GM12892 (cell line): ENCODE measurements around the gene RIPPLY3.

Source experiments
- POLR2AphosphoS5 ChIP-seq: IDR thresholded peaks from 2 replicates; pipeline ENCODE4 v1.6.1; 2011; ENCODE audit warnings: low read depth, low read length, control low read depth
- TAF1 ChIP-seq: IDR thresholded peaks from 2 replicates; pipeline ENCODE4 v1.6.1; 2011; ENCODE audit warnings: low read depth, mild to moderate bottlenecking, control low read depth, low read length, borderline replicate concordance

DNA sequence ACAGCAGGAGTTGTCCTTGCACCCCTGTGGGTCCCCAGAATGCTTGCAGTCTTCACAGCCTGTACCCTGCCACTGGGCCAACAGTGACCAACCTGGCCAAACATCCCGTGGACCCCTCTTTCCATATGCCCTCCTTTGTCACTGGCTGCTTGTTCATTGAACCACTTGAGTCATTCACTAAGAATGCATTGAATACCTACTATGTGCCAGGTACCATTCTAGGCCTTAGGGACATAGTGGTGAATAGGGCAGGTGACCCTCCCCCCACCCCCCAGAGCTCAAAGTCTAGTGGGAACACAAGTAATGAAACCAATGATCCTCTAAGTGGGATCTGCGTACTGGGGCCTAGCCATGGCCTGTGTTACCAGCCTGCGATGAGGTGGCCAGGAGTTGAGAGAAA lies 38.1 kb downstream of the RIPPLY3 start:
- no peak for TF ChIP-seq POLR2AphosphoS5
- no peak for TF ChIP-seq TAF1
